H1 (cell line): Measurements from ENCODE around the gene ZBTB34.

ENCODE experiments used
- JUN ChIP-seq: IDR thresholded peaks from 2 replicates; pipeline ENCODE4 v1.6.1; 2011; ENCODE audit warnings: low read depth, mild to moderate bottlenecking, improper control_type of control experiment, low read length
- USF2 ChIP-seq: IDR thresholded peaks from 2 replicates; pipeline ENCODE4 v1.6.1; 2011; ENCODE audit warnings: low read length, improper control_type of control experiment

DNA sequence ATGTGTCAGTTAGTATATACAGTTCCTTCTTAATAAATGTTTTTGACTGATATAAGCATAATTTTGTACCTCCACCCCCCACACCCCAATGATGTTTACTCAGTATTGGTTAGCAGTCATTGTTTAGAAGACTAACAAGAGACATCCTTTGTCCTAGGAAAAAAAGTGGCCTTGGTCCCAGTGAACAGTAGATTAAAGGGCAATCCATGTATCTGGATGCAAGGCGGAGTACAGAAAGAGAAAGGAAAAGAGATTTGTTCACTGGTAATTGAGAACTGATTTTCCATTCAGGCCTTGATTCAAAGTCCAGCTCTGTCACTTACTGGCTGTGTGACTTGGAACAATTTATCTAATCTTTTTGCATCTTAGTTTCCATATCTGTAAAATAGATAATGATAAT is 58.8 kb downstream of the ZBTB34 start:
- TF ChIP-seq USF2 (no peak), JUN (no peak)
